ENCODE results near the gene TMEM50B. TPM values are rescaled to one million over a fixed set of nuclear protein-coding genes. Genes with fewer than 3 reads are reported as not detected.
A peak's percentile ranks its signal among the peaks of the same experiment; 100 is the strongest.

Gene TMEM50B
- total RNA-seq, 1 experiment from 2014 or later = 20.7 TPM

GRCh38 chr21:33434770-33435360 lies 44.9 kb downstream of the TMEM50B start:
- DNase-seq (ENCODE audit: unreplicated experiment) = peak; percentile 94
- H3K9me3 Mint-ChIP-seq (ENCODE audit: unreplicated experiment) = no peaks in the 10 kb centered on the region
- BruUV-seq (replicated peaks) = no TSS peak
- peak overlapping the region; percentile 61 for H3K4me3 Mint-ChIP-seq (ENCODE audit: unreplicated experiment)
- ChIA-PET CTCF (interaction anchor here (0.5 to 2.8 kb wide), 8 partner anchors 10 to 238 kb away, joined by 3 to 19 read pairs (median 4); no protein-coding TSS in a partner anchor), POLR2A (interaction anchor here (0.6 to 12.1 kb wide), 13 partner anchors 9 to 911 kb away, joined by 3 to 236 read pairs (median 4); partner anchors contain the start of genes IFNAR1, IFNGR2 and TMEM50B)
- peak overlapping the region; percentile 95 for H3K27ac Mint-ChIP-seq (ENCODE audit: low read depth, unreplicated experiment)
- intact Hi-C loops (cut with micrococcal nuclease) = no loop called here
- peaks cover 21% of the 10 kb centered on the region for H3K4me1 Mint-ChIP-seq (ENCODE audit: insufficient read depth, unreplicated experiment)
- no peak for TF ChIP-seq CTCF (IDR thresholded peaks at IDR 0.05; ENCODE audit: unreplicated experiment)
- no peaks in the 10 kb centered on the region for H3K27me3 Mint-ChIP-seq (ENCODE audit: insufficient read depth, unreplicated experiment)
- H3K36me3 Mint-ChIP-seq (ENCODE audit: insufficient read depth, unreplicated experiment) = peaks cover 95% of the 10 kb centered on the region

GRCh38 chr21:33433425-33434114 lies 46.2 kb downstream of the TMEM50B start:
- H3K4me1 Mint-ChIP-seq (ENCODE audit: insufficient read depth, unreplicated experiment) = peaks cover 29% of the 10 kb centered on the region
- intact Hi-C loops (cut with micrococcal nuclease) = no loop called here
- H3K36me3 Mint-ChIP-seq (ENCODE audit: insufficient read depth, unreplicated experiment) = peaks cover 100% of the 10 kb centered on the region
- no peak overlapping the region for H3K4me3 Mint-ChIP-seq (ENCODE audit: unreplicated experiment)
- no peaks in the 10 kb centered on the region for H3K27me3 Mint-ChIP-seq (ENCODE audit: insufficient read depth, unreplicated experiment)
- no TSS peak for BruUV-seq (replicated peaks)
- CTCF ChIA-PET = interaction anchor here (1.8 to 2.8 kb wide), 2 partner anchors 12 to 72 kb away, joined by 6 to 19 read pairs; no protein-coding TSS in a partner anchor
- peak overlapping the region; percentile 64 for H3K27ac Mint-ChIP-seq (ENCODE audit: low read depth, unreplicated experiment)
- H3K9me3 Mint-ChIP-seq (ENCODE audit: unreplicated experiment) = no peaks in the 10 kb centered on the region
- no peak for TF ChIP-seq CTCF (IDR thresholded peaks at IDR 0.05; ENCODE audit: unreplicated experiment)
- DNase-seq (ENCODE audit: unreplicated experiment) = no peak
- POLR2A ChIA-PET = interaction anchor here (0.6 to 12.1 kb wide), 6 partner anchors 25 to 75 kb away, joined by 3 to 236 read pairs (median 16); partner anchors contain the start of genes IFNGR2 and TMEM50B

- POLR2A ChIA-PET = interaction anchor here (2.4 to 12.1 kb wide), 2 partner anchors 25 to 52 kb away, joined by 28 to 236 read pairs; partner anchors contain the start of gene IFNGR2
- intact Hi-C loops (cut with micrococcal nuclease) = no loop called here
- Mint-ChIP-seq H3K27me3 (ENCODE audit: insufficient read depth, unreplicated experiment) (no peaks in the 10 kb centered on the region), H3K4me3 (ENCODE audit: unreplicated experiment) (no peak overlapping the region), H3K9me3 (ENCODE audit: unreplicated experiment) (no peaks in the 10 kb centered on the region), H3K27ac (ENCODE audit: low read depth, unreplicated experiment) (peak overlapping the region; percentile 64), H3K4me1 (ENCODE audit: insufficient read depth, unreplicated experiment) (peaks cover 32% of the 10 kb centered on the region), H3K36me3 (ENCODE audit: insufficient read depth, unreplicated experiment) (peaks cover 100% of the 10 kb centered on the region)
- no peak for DNase-seq (ENCODE audit: unreplicated experiment)
- CTCF ChIA-PET = interaction anchor here (0.8 to 1.2 kb wide), 2 partner anchors 12 to 15 kb away, joined by 3 to 7 read pairs; no protein-coding TSS in a partner anchor
- no peak for TF ChIP-seq CTCF (IDR thresholded peaks at IDR 0.05; ENCODE audit: unreplicated experiment)
- no TSS peak for BruUV-seq (replicated peaks)
These were observed 46.8 kb downstream of the TMEM50B start for GRCh38 chr21:33433001-33433400.

GRCh38 chr21:33432496-33432895 lies 47.3 kb downstream of the TMEM50B start:
- no peaks in the 10 kb centered on the region for H3K27me3 Mint-ChIP-seq (ENCODE audit: insufficient read depth, unreplicated experiment)
- no peak for TF ChIP-seq CTCF (IDR thresholded peaks at IDR 0.05; ENCODE audit: unreplicated experiment)
- no TSS peak for BruUV-seq (replicated peaks)
- DNase-seq (ENCODE audit: unreplicated experiment) = no peak
- POLR2A ChIA-PET = interaction anchor here (0.6 to 12.1 kb wide), 2 partner anchors 24 to 706 kb away, joined by 3 to 236 read pairs; partner anchors contain the start of gene IFNGR2
- CTCF ChIA-PET = interaction anchor here (0.8 to 1.2 kb wide), 5 partner anchors 12 to 71 kb away, joined by 3 to 7 read pairs (median 5); partner anchors contain the start of gene TMEM50B
- H3K36me3 Mint-ChIP-seq (ENCODE audit: insufficient read depth, unreplicated experiment) = peaks cover 100% of the 10 kb centered on the region
- H3K4me3 Mint-ChIP-seq (ENCODE audit: unreplicated experiment) = no peak overlapping the region
- peak overlapping the region; percentile 64 for H3K27ac Mint-ChIP-seq (ENCODE audit: low read depth, unreplicated experiment)
- intact Hi-C loops (cut with micrococcal nuclease) = no loop called here
- peaks cover 32% of the 10 kb centered on the region for H3K4me1 Mint-ChIP-seq (ENCODE audit: insufficient read depth, unreplicated experiment)
- no peaks in the 10 kb centered on the region for H3K9me3 Mint-ChIP-seq (ENCODE audit: unreplicated experiment)
